Endothelial cell of hepatic sinusoid (primary cell): Measurements from ENCODE around the gene SORCS1.

Experiments
- in situ Hi-C: cut with HindIII; loops from 2 replicates; pipeline ENCODE4 v1.10.0; 2017; ENCODE audit warnings: low sequenced_read_pairs

SORCS1 gene

GRCh38 chr10:106559442-106559841 is 605.1 kb downstream of the SORCS1 start:
- in situ Hi-C loops, result no loop called here

GRCh38 chr10:106557951-106558733 is 606.4 kb downstream of the SORCS1 start:
- in situ Hi-C loops, result no loop called here

GRCh38 chr10:106557053-106557452 is 607.5 kb downstream of the SORCS1 start:
- in situ Hi-C loops, result no loop called here

- in situ Hi-C loops, result no loop called here
Observed at GRCh38 chr10:106555599-106555998, 608.9 kb downstream of the SORCS1 start.

- in situ Hi-C loops, result no loop called here
Observed at GRCh38 chr10:106551501-106552062, 612.9 kb downstream of the SORCS1 start.

- in situ Hi-C loops, result no loop called here
Observed at GRCh38 chr10:106548832-106549231, 615.7 kb downstream of the SORCS1 start.

GRCh38 chr10:106547047-106547635 is 617.4 kb downstream of the SORCS1 start:
- in situ Hi-C loops, result no loop called here

GRCh38 chr10:106542461-106542860 is 622.0 kb downstream of the SORCS1 start:
- in situ Hi-C loops, result no loop called here

GRCh38 chr10:106540645-106541044 is 623.9 kb downstream of the SORCS1 start:
- in situ Hi-C loops, result no loop called here

- in situ Hi-C loops, result no loop called here
Observed at GRCh38 chr10:106537866-106538265, 626.6 kb downstream of the SORCS1 start.

GRCh38 chr10:106535304-106535953 is 629.1 kb downstream of the SORCS1 start:
- in situ Hi-C loops, result no loop called here

GRCh38 chr10:106534441-106534840 is 630.1 kb downstream of the SORCS1 start:
- in situ Hi-C loops, result no loop called here

GRCh38 chr10:106528702-106529101 is 635.8 kb downstream of the SORCS1 start:
- in situ Hi-C loops, result no loop called here

GRCh38 chr10:106525835-106526234 is 638.7 kb downstream of the SORCS1 start:
- in situ Hi-C loops, result no loop called here
